Measurements from ENCODE around the gene VWF. TPM values are rescaled to one million over a fixed set of nuclear protein-coding genes. Genes with fewer than 3 reads are reported as not detected.

The VWF gene
- total and polyA plus RNA-seq, 10 of the 15 experiments (the other 5 are each of a cell fraction or from before 2014, with no cell fraction given): 0.08 to 0.23 TPM; not detected in 8

GRCh38 chr12:6112004-6112403 is 12.5 kb downstream of the VWF start:
- ATAC-seq (no peak), FAIRE-seq (no peak), DNase-seq (ENCODE audit: low read depth, low spot score) (no peak)
- H3K79me2 ChIP-seq (ENCODE audit: control insufficient read depth, insufficient read depth, low read length): no peaks in the 10 kb centered on the region
- ChIA-PET CTCF (no interaction called here), SMC1A (ENCODE audit: uncharacterized antibody, unreplicated experiment) (no interaction called here), RAD21 (ENCODE audit: unreplicated experiment) (interaction anchor here (0.8 kb wide), 1 partner anchor 11 kb away, joined by 3 read pairs; no protein-coding TSS in a partner anchor), POLR2A (no interaction called here)
- no peak overlapping the region for H3K9ac ChIP-seq (ENCODE audit: control insufficient read depth, insufficient read depth, low read length)
- intact Hi-C loops (cut with micrococcal nuclease; ENCODE audit: unreplicated experiment): no loop called here
- no peaks in the 10 kb centered on the region for H3K36me3 ChIP-seq (ENCODE audit: control insufficient read depth in 2 of 2, insufficient read depth in 2 of 2, low read length in 1 of 2)
- BruUV-seq (replicated peaks): no TSS peak
- in situ Hi-C loops (cut with MboI): no loop called here
- no peak overlapping the region for H3K4me3 ChIP-seq
- no peaks in the 10 kb centered on the region for H3K9me3 ChIP-seq (replicated peaks; ENCODE audit: control insufficient read depth, insufficient read depth, low read length)
- 16% methylated on average over 5 of the region's 5 CpGs for WGBS (ENCODE audit: insufficient coverage, insufficient replicate concordance, low lambda C conversion rate, missing lambda C conversion rate)
- TF ChIP-seq, protein P1, sequence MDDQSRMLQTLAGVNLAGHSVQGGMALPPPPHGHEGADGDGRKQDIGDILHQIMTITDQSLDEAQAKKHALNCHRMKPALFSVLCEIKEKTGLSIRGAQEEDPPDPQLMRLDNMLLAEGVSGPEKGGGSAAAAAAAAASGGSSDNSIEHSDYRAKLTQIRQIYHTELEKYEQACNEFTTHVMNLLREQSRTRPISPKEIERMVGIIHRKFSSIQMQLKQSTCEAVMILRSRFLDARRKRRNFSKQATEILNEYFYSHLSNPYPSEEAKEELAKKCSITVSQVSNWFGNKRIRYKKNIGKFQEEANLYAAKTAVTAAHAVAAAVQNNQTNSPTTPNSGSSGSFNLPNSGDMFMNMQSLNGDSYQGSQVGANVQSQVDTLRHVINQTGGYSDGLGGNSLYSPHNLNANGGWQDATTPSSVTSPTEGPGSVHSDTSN (IDR thresholded peaks at IDR 0.05; ENCODE audit: insufficient replicate concordance, low read depth, low read length): no peak
- TF ChIP-seq ZNF24 (IDR thresholded peaks at IDR 0.05): no peak
- TF ChIP-seq PKNOX1 (IDR thresholded peaks at IDR 0.05): no peak
- no peak for TF ChIP-seq NR2C1 (IDR thresholded peaks at IDR 0.05)
- no peak for TF ChIP-seq EZH2 (IDR thresholded peaks at IDR 0.05; ENCODE audit: borderline replicate concordance, control insufficient read depth, low read depth, low read length)
- TF ChIP-seq RAD51 (IDR thresholded peaks at IDR 0.05): no peak
- H2AFZ ChIP-seq (ENCODE audit: control insufficient read depth, low read depth, low read length): no peak overlapping the region
- no peaks in the 10 kb centered on the region for H4K20me1 ChIP-seq (ENCODE audit: control insufficient read depth, insufficient read depth)
- no peaks in the 10 kb centered on the region for H3K4me1 ChIP-seq (ENCODE audit: control insufficient read depth, insufficient read depth, low read length)
- H3K27me3 ChIP-seq (replicated peaks in 1 of 2; ENCODE audit: control insufficient read depth in 2 of 2, insufficient read depth in 2 of 2, low read length in 1 of 2): peaks cover 0 to 2% of the 10 kb centered on the region in 2 experiments; a peak in 2 of 4 replicates
- H3K4me2 ChIP-seq (ENCODE audit: control insufficient read depth, insufficient read depth): no peak overlapping the region
- no peak overlapping the region for H3K27ac ChIP-seq (ENCODE audit: control insufficient read depth, insufficient read depth)
